HG03159 (cell line): ENCODE data around the gene SHLD2.
"Not testable (repeated sequence)": the region's sequence is repeated elsewhere in the genome, so short reads cannot be mapped to it uniquely, and the experiment has no call there.

Source experiments
- ATAC-seq: cut with Tn5 transposase; IDR thresholded peaks from one replicate; pipeline ENCODE4 v1.9.1; 2021; ENCODE audit warnings: mild to moderate bottlenecking, moderate library complexity; ENCODE audit not compliant: unreplicated experiment

SHLD2 gene

DNA sequence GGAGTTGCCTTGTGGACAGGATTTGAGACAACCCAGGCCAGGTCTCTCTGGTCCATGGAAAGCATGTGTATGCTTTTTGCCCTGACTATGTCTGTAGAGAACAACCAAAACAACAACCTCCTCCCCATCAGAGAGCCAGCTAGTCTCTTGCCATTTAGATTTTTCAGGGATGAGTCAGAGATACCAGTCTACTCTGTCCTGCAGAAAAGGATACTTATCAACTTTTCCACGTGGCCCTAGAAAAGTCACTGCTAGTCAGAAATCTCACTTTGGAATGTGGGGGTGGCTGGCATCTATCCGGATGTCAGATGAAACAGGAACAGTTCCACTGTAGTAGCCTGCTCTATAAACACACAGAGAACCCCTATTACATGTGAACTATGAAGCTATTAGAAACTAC lies 116.8 kb downstream of the SHLD2 start:
- not testable (repeated sequence) for ATAC-seq

DNA sequence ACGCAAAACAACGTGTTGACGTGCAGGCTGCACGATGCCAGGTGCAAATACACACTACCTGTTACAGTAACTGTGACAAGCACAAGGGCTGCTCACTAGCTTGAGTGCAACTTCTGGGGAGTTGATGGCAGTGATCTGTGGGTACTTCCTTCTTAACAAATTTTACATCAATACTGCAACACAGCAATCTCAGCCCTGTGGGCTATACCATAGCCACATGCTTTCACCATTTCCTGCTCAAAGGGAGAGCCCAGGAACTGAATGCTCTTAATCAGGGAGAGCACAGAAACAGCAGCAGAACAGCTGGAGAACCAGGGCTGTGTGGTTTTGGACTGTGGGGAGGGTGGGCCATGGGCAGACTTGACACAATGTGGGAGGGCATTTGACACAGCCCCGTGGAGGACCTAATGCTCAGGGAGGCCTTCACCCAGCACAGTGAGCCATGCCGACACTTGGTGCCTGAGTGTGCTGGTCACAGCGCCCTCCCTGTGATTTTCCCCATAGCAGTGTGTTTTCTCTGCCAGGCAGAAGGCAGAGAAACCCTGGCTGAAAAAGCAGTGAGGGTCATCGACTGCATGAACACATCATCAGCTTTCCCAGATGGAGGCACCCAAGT lies 118.3 kb downstream of the SHLD2 start:
- ATAC-seq, result not testable (repeated sequence)

DNA sequence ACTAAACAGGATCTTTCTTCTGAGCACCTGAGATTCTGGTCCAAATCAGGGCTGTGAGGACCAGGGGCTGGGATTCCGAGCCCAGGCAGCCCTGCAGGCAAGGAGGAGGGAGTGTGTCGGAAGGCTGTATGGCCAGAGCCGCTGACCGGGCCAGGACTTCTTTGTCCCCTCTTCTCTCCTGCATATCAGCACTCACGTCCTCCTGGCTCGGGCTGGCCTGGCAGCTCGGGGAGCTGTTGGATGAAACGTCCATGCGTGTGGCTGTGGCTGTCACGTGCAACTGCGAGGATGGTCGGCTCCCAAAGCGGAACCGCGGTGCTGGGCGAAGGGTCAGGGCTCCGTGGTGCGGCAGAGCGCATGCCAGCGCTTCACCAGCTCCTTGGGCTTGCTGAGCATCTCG lies 118.8 kb downstream of the SHLD2 start:
- ATAC-seq, result not testable (repeated sequence)

DNA sequence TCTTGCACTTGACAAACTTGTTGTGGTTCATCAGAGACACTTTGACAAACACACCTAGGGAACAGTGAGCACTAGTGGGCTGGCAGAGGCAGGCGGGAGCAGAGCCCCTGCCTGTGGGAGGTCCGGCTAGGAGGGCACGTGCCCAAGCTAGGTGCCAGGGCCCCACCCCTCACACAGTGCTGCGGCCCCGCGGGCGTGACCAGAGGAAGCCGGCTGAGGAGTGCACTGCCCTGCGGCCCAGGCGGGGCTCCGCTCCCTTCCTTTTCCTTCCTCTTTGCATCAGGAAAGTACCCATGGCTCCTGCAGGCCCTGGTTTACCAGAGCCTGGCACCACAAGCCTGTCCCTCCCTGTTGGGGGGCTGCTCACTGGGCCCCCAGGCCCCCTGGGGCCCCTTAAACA lies 121.1 kb downstream of the SHLD2 start:
- ATAC-seq, result not testable (repeated sequence)

DNA sequence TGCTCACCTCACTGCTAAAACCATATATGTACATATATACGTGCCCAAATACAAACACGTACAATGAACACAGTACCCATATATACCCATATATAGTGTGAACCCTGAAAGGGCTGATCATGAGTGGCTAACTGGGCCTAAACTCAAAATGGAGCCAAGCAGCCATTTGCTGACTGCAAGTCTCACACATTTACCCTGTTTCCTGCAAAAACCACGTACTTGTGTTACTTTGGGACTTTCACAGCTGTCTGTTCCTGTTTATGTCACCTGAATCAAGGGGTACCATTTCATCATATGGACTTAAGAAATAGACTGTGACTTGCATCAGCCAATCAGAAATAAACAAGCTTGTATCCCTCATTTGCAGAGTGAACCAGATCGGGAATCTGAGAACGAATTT lies 124.4 kb downstream of the SHLD2 start:
- not testable (repeated sequence) for ATAC-seq

DNA sequence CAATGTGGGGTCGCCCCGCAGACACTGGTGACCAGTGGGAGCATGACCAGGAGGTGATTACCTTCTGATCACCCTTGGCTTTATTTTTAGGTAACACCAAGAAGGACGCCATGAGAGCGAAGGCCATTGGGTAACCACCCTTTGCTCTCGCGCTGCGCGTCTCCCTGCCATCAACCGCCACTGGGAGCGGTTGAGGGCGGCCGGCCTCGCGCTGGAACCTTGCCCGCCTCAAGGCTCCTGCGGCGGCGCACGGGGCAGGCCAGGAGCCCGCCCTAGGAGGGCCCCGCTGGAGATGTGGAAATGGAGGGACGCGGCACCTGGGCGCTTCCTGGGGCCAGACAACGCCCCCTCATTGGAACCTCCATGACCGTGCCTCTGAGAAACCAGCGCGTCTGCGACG lies 127.8 kb downstream of the SHLD2 start:
- ATAC-seq, result not testable (repeated sequence)

DNA sequence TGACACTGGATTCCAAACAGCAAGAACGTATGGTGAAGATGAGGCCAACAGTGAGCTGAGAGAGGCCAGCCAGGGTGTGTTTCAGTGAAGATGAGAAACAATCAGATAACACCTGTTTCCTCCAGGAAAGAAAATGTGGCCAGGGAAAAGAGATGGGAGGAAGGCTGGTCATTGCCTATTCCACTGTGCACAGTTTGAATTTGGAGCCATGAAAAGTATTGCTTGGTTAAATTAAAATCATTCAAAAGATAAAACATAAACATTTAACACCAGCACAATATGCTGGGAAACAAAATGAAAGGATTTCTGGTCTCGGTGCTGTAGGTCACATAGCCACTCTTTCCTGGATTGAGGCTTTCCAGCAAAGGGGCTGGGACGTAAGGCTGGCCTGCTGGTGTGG lies 130.1 kb downstream of the SHLD2 start, which contains the start of gene NUTM2A:
TSS of gene NUTM2A (plus strand) at position 301 of the 400 bp plus-strand sequence. CDS start 383 bp downstream, outside the sequence.
- not testable (repeated sequence) for ATAC-seq

DNA sequence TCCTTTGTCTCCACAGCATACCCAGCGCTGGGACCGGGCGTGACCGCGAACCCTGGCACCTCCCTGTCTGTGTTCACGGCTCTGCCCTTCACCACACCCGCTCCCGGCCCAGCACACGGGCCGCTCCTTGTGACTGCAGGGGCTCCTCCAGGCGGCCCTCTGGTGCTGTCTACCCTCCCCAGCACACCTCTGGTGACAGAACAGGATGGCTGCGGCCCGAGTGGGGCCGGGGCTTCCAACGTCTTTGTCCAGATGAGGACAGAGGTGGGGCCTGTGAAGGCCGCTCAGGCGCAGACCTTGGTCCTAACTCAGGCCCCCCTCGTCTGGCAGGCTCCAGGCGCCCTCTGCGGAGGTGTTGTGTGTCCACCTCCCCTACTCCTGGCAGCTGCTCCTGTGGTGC lies 133.2 kb downstream of the SHLD2 start:
- not testable (repeated sequence) for ATAC-seq

DNA sequence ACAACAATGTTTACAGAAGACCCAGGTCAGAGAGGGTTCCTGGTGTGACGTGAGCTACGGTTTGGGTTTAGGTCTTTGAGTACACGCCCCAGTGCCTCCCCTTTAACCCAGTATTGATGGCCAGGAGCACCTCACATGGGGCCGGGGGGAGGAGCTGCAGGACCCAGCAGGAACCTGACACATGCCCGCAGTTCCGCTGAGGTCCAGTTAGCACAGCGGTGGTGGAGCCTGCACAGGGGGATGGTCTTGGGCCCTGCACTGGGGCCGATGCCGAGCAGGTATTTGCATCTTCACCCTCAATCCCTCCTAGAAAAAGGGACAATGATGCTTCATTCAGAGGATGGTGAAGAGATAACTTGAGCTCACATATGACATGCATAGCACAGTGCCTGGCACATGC lies 134.2 kb downstream of the SHLD2 start:
- ATAC-seq, result not testable (repeated sequence)

DNA sequence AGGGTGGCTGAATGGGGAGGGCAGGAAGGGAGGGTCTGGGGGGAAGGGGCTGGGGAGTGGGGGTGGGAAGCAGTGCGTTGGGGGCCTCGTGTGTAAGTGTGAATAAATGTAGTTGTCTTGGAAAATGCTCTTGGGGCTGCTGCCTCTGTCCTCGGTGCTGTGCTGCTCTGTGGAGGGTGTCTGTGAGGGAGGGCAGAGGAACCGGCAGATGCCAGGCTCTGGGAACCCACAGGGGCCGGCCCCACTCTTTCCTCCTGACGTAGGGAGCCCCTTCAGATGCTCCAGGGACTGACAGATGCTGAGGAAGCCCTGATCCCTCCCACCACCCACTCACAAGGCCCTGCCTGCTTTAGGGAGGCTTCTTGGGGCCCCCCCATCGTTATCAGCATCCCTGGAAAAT lies 139.8 kb downstream of the SHLD2 start:
- ATAC-seq, result not testable (repeated sequence)

DNA sequence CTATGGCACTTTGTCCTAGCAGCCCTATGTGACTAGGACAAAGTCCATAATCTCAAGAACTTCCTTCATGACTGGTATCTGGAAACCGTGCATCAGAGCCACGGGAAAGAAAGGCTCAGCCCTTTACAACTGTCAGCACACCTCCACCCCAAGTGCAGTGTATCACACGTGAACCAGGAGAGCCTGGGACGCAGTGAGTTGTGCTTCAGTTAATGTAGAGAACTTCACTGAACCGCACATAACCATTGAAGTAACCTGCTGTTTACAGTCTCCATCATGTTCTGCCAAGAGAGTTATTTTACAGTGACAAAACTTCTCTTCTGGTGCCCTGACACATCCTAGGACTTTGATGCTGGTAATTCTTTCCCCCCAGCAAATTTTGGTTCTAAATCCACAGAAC lies 142.2 kb downstream of the SHLD2 start:
- not testable (repeated sequence) for ATAC-seq

DNA sequence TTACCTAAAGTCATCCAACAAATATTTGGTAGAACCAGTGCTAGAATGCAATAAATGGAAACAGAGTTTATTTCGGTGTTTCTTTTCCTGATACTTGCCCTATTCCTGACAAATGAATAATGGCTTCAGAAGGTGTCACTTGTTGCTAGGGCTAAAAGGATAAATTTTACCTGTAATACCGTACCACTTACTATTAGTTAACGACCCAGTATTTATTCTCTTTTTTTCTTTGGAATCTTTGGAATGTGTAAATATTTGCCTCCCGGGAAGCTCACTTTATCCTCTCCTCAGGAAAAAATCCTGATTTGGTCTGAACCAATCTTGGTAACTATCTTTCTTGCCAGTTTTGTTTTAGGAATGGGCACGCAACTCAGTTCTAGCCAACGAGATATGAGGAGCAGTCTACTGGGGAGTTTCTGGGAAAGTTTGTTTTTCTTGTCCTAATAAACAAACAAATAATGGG lies 144.4 kb downstream of the SHLD2 start:
- not testable (repeated sequence) for ATAC-seq
